ENCODE results near the gene UQCRHL.

DNA sequence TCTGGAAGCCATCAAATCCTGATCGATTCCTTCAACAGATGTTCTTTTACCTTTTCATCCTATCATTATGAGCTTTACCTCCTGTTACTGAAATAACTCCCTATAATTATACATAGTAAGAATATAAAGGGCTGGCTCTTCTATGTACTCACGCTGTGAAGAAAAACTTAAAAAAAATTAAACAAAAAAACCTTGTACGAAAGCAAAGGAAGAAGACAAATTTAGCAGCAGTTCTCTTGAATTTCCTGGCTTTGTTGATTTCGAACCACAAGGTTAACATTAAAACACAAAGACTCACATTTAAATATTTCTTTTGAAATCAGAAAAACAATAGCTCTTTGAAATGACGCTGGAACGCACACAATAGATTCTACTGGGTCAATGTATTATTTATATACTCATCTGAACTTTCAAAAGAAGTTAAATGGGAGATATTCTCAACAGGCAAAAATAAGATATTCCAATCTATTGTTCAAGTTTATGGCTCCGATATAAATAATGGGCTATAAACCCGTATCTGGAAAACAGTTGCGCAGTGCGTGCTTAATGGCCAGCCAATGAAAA lies 26.5 kb upstream of the UQCRHL start:
- TF ChIP-seq, protein P1, sequence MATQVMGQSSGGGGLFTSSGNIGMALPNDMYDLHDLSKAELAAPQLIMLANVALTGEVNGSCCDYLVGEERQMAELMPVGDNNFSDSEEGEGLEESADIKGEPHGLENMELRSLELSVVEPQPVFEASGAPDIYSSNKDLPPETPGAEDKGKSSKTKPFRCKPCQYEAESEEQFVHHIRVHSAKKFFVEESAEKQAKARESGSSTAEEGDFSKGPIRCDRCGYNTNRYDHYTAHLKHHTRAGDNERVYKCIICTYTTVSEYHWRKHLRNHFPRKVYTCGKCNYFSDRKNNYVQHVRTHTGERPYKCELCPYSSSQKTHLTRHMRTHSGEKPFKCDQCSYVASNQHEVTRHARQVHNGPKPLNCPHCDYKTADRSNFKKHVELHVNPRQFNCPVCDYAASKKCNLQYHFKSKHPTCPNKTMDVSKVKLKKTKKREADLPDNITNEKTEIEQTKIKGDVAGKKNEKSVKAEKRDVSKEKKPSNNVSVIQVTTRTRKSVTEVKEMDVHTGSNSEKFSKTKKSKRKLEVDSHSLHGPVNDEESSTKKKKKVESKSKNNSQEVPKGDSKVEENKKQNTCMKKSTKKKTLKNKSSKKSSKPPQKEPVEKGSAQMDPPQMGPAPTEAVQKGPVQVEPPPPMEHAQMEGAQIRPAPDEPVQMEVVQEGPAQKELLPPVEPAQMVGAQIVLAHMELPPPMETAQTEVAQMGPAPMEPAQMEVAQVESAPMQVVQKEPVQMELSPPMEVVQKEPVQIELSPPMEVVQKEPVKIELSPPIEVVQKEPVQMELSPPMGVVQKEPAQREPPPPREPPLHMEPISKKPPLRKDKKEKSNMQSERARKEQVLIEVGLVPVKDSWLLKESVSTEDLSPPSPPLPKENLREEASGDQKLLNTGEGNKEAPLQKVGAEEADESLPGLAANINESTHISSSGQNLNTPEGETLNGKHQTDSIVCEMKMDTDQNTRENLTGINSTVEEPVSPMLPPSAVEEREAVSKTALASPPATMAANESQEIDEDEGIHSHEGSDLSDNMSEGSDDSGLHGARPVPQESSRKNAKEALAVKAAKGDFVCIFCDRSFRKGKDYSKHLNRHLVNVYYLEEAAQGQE (IDR thresholded peaks at IDR 0.05; ENCODE audit: insufficient read depth in 1 of 2, low read depth in 2 of 2, low read length in 2 of 2): no peak
- TF ChIP-seq POLR2AphosphoS5 (IDR thresholded peaks at IDR 0.05; ENCODE audit: low read depth, low read length): no peak

Measured in PFSK-1 (cell line).